GM20000 (cell line): Measurements from ENCODE around the gene EIF6.

Experiments
- DNase-seq: peaks from one replicate; pipeline ENCODE4 v3.0.0; 2012; ENCODE audit warnings: low spot score
- CTCF ChIP-seq: IDR thresholded peaks from 2 replicates; pipeline ENCODE4 v1.5.1; 2012; ENCODE audit warnings: mild to moderate bottlenecking, control low read depth; ENCODE audit errors: extremely low read depth, missing control alignments

Gene EIF6

GRCh38 chr20:35303735-35304491, 19.3 kb upstream of the EIF6 start:
- DNase-seq: peak; percentile 87
- TF ChIP-seq CTCF: peak; percentile 90

- no peak for TF ChIP-seq CTCF
- no peak for DNase-seq
These were observed 18.8 kb upstream of the EIF6 start for GRCh38 chr20:35303382-35303734.

GRCh38 chr20:35302421-35303335, 18.1 kb upstream of the EIF6 start:
- TF ChIP-seq CTCF: no peak
- no peak for DNase-seq

- DNase-seq: no peak
- no peak for TF ChIP-seq CTCF
These were observed 16.9 kb upstream of the EIF6 start for GRCh38 chr20:35301426-35301825.

GRCh38 chr20:35300469-35301262, 16.1 kb upstream of the EIF6 start:
- no peak for TF ChIP-seq CTCF
- DNase-seq: no peak

GRCh38 chr20:35299780-35300179, 15.2 kb upstream of the EIF6 start:
- no peak for DNase-seq
- no peak for TF ChIP-seq CTCF

- DNase-seq: no peak
- no peak for TF ChIP-seq CTCF
These were observed 13.7 kb upstream of the EIF6 start for GRCh38 chr20:35298264-35298663.
